PC-3 (cell line): ENCODE measurements around the gene CDKN2B-AS1. TPM values are rescaled to one million over a fixed set of nuclear protein-coding genes. Genes with fewer than 3 reads are reported as not detected.

ENCODE experiments used
- ATAC-seq: fragments of 200-7000 bp; cut with Tn5 transposase; 2 replicates; pipeline ENCODE4 v1.9.1; 2020; ENCODE audit warnings: mild to moderate bottlenecking, moderate library complexity
- BruUV-seq: library from RNA; stranded (reverse); fragments of 400-500 nt; replicated peaks from 2 replicates; lab custom pipeline; 2021; lab: Mats Ljungman, UMichigan
- CTCF ChIA-PET: fragments of 300-600 bp; sonication (Branson Sonifier 250); formaldehyde crosslinking; loops from one replicate; lab custom pipeline; 2022; ENCODE audit warnings: antibody characterized with exemption; lab: Charles Lee
- POLR2A ChIA-PET: fragments of 300-600 bp; sonication (Branson Sonifier 250); formaldehyde crosslinking; loops from one replicate; lab custom pipeline; 2022; ENCODE audit warnings: antibody characterized with exemption; ENCODE audit not compliant: unreplicated experiment; lab: Charles Lee
- DNase-seq: peaks from one replicate; pipeline ENCODE4 v3.0.0-alpha.2; 2015
- H2AFZ ChIP-seq: fragments of 300-600 bp; sonication (generic); 2 replicates; pipeline ENCODE4 v1.6.0; 2016; ENCODE audit warnings: antibody characterized with exemption, low read length
- H3F3A ChIP-seq: fragments of 300-600 bp; sonication (generic); one replicate; pipeline ENCODE4 v1.6.0; 2017; ENCODE audit warnings: antibody characterized with exemption, low read length, control low read depth, mild to moderate bottlenecking; ENCODE audit not compliant: unreplicated experiment
- H3K27ac ChIP-seq: fragments of 300-600 bp; sonication (generic); 2 replicates; pipeline ENCODE4 v1.5.1; 2016; ENCODE audit warnings: mild to moderate bottlenecking, low read length
- H3K27me3 ChIP-seq: fragments of 300-600 bp; sonication (generic); 2 replicates; pipeline ENCODE4 v1.6.1; 2016; ENCODE audit warnings: low read length, mixed read lengths
- H3K36me3 ChIP-seq: fragments of 300-600 bp; sonication (generic); 2 replicates; pipeline ENCODE4 v1.6.1; 2016; ENCODE audit warnings: low read depth, mixed run types, low read length, mixed read lengths
- H3K4me1 ChIP-seq: fragments of 300-600 bp; sonication (generic); 2 replicates; pipeline ENCODE4 v1.5.1; 2016; ENCODE audit warnings: low read length; ENCODE audit not compliant: insufficient read depth
- H3K4me2 ChIP-seq: fragments of 300-600 bp; sonication (generic); 2 replicates; pipeline ENCODE4 v1.6.0; 2016; ENCODE audit warnings: low read length
- H3K4me3 ChIP-seq: fragments of 300-600 bp; sonication (generic); 2 replicates; pipeline ENCODE4 v1.5.1; 2016; ENCODE audit warnings: mild to moderate bottlenecking, low read length, mixed read lengths
- H3K79me2 ChIP-seq: fragments of 300-600 bp; sonication (generic); 2 replicates; pipeline ENCODE4 v1.6.1; 2017; ENCODE audit warnings: low read length, mixed read lengths
- H3K9ac ChIP-seq: fragments of 300-600 bp; sonication (generic); 2 replicates; pipeline ENCODE4 v1.6.0; 2016; ENCODE audit warnings: mild to moderate bottlenecking, low read length
- H3K9me2 ChIP-seq: fragments of 300-600 bp; sonication (generic); replicated peaks from 2 replicates; pipeline ENCODE4 v1.6.1; 2016; ENCODE audit warnings: mixed run types, low read length, mixed read lengths
- H3K9me3 ChIP-seq: fragments of 300-600 bp; sonication (generic); 2 replicates; pipeline ENCODE4 v1.6.1; 2016; ENCODE audit warnings: low read length, mixed read lengths
- H4K20me1 ChIP-seq: fragments of 300-600 bp; sonication (generic); 2 replicates; pipeline ENCODE4 v1.6.1; 2016; ENCODE audit warnings: low read length, mixed read lengths
- EZH2 ChIP-seq: fragments of 300-600 bp; sonication (generic); IDR thresholded peaks from one replicate; pipeline ENCODE4 v1.6.1; 2017; ENCODE audit warnings: antibody characterized with exemption, mild to moderate bottlenecking, low read length; ENCODE audit not compliant: unreplicated experiment
- EZH2phosphoT487 ChIP-seq: fragments of 300-600 bp; sonication (generic); IDR thresholded peaks from 2 replicates; pipeline ENCODE4 v1.6.1; 2018; ENCODE audit warnings: mild to moderate bottlenecking, antibody characterized with exemption, low read length, borderline replicate concordance
- intact Hi-C: fragments of 100-400 bp; cut with micrococcal nuclease; formaldehyde crosslinking; loops from 2 replicates; pipeline ENCODE4 v1.9.0; 2023
- total RNA-seq: library from RNA; depleted of rRNA; stranded (reverse); fragments of >200 nt; gene quantifications from 2 replicates; pipeline ENCODE4 v1.2.3, GENCODE V29; 2014
- TF ChIP-seq, protein P1 (sequence below): fragments of 300-600 bp; sonication (generic); conservative IDR thresholded peaks from 2 replicates; pipeline ENCODE4 v1.5.1; 2017; ENCODE audit warnings: antibody characterized with exemption, low read depth, mild to moderate bottlenecking, low read length

The CDKN2B-AS1 gene
- total RNA-seq, 1 experiment from 2014 or later: 2.0 TPM

DNA sequence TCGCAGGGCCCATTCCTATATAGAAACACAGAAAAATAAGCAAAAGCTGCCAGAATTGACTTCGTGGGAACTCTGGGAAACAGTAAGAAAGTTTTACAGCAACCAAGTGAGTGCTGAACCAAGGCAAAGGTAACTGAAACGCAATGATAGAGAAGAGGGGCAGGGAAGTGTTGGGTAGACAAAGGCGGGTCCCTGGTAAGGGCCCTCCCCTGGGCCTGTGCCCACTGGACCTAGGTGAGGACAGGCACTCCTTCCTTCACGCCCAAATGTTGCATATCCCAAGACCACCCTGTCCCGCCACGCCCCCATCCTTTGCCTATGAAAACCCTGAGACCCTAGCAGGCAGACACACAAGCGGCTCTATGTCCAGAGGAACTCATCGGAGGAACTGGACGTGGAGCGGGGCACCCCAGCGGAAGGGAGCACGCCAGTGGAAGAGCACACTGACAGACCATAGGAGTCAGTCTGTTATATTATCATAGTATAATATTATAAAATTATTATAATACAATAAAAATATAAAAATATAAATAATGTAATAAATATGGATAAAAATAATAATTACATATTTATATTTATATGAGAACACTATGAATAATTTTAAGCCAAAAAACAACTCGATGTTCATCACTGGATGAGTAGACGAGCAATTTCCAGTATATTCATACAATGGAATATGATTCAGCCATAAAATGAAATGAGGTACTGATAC, 28.3 kb upstream of the CDKN2B-AS1 start:
- Histone ChIP-seq H3K27me3 (no peaks in the 10 kb centered on the region), H3K36me3 (peaks cover 9% of the 10 kb centered on the region), H3K9me2 (no peaks in the 10 kb centered on the region), H4K20me1 (no peaks in the 10 kb centered on the region), H3K79me2 (no peaks in the 10 kb centered on the region), H3K4me3 (no peak overlapping the region), H3K27ac (0 out of 2 replicates have a peak overlapping the region, but pooled peaks have one; percentile 68), H3K4me1 (no peaks in the 10 kb centered on the region; the same call in 1 of the 2 replicates), H2AFZ (no peak overlapping the region), H3K9me3 (no peaks in the 10 kb centered on the region), H3F3A (no peaks in the 10 kb centered on the region), H3K4me2 (peak overlapping the region; percentile 87), H3K9ac (peak overlapping the region; percentile 84; the same call in 1 of the 2 replicates)
- ChIA-PET CTCF (no interaction called here), POLR2A (no interaction called here)
- no peak for ATAC-seq
- intact Hi-C loops: no loop called here
- no TSS peak for BruUV-seq
- no peak for DNase-seq
- TF ChIP-seq EZH2 (no peak), EZH2phosphoT487 (no peak)
- TF ChIP-seq, protein P1, sequence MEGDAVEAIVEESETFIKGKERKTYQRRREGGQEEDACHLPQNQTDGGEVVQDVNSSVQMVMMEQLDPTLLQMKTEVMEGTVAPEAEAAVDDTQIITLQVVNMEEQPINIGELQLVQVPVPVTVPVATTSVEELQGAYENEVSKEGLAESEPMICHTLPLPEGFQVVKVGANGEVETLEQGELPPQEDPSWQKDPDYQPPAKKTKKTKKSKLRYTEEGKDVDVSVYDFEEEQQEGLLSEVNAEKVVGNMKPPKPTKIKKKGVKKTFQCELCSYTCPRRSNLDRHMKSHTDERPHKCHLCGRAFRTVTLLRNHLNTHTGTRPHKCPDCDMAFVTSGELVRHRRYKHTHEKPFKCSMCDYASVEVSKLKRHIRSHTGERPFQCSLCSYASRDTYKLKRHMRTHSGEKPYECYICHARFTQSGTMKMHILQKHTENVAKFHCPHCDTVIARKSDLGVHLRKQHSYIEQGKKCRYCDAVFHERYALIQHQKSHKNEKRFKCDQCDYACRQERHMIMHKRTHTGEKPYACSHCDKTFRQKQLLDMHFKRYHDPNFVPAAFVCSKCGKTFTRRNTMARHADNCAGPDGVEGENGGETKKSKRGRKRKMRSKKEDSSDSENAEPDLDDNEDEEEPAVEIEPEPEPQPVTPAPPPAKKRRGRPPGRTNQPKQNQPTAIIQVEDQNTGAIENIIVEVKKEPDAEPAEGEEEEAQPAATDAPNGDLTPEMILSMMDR: no peak

DNA sequence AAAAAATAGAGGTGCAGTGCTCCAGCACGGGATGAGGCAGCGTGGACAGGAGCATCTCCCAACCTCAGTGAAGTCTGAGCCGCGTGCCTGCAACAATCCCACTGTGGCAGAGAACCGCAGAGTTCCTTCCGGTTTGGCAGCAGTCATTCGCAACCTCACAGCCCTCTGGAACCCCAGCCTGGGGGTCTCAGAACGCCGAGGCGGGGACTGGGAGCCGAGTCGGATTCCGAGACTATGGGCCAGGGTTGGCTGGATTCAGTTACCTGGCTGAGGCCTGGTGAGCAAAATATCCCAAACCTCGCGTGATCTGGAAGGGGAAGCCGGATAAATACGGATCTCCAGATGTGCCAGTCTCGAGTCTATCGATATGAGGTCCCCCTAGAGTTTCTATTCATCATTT, 27.4 kb upstream of the CDKN2B-AS1 start:
- Histone ChIP-seq H3F3A (no peaks in the 10 kb centered on the region), H3K4me2 (no peak overlapping the region), H4K20me1 (no peaks in the 10 kb centered on the region), H3K4me3 (no peak overlapping the region), H3K4me1 (peaks cover 4% of the 10 kb centered on the region; the same call in 1 of the 2 replicates), H3K9me3 (no peaks in the 10 kb centered on the region), H3K9ac (no peak overlapping the region), H2AFZ (no peak overlapping the region), H3K27me3 (no peaks in the 10 kb centered on the region), H3K9me2 (no peaks in the 10 kb centered on the region), H3K79me2 (peaks cover 4% of the 10 kb centered on the region; the same call in 1 of the 2 replicates), H3K27ac (no peak overlapping the region), H3K36me3 (peaks cover 9% of the 10 kb centered on the region)
- no TSS peak for BruUV-seq
- intact Hi-C loops: no loop called here
- ATAC-seq (no peak), DNase-seq (no peak)
- CTCF ChIA-PET: no interaction called here
- POLR2A ChIA-PET: no interaction called here
- TF ChIP-seq, protein P1: no peak
- TF ChIP-seq EZH2phosphoT487 (no peak), EZH2 (no peak)

DNA sequence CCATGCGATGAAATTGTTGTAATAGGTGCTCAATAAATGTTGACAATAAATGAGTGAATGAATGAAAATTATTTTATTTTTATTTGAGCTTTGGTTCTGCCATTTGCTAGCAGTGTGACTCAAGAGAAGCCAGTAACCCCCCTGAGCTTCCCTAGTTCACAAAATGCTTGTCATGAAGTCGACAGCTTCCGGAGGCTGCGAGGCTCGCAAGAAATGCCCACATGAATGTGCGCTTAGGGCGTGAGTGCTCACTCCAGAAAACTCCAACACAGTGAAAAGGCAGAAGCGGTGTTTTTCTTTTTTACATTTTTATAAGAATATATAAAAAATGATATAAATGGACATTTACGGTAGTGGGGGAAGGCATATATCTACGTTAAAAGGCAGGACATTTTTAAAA, 26.9 kb upstream of the CDKN2B-AS1 start:
- DNase-seq (no peak), ATAC-seq (no peak)
- no peak overlapping the region for H3K9ac ChIP-seq
- H3K9me3 ChIP-seq: no peaks in the 10 kb centered on the region
- no peaks in the 10 kb centered on the region for H3K9me2 ChIP-seq
- intact Hi-C loops: no loop called here
- TF ChIP-seq EZH2 (no peak), EZH2phosphoT487 (no peak)
- TF ChIP-seq, protein P1: no peak
- H3K27ac ChIP-seq: no peak overlapping the region
- peaks cover 6% of the 10 kb centered on the region; the same call in 1 of the 2 replicates for H3K4me1 ChIP-seq
- BruUV-seq: no TSS peak
- no peak overlapping the region for H3K4me3 ChIP-seq
- H3K79me2 ChIP-seq: peaks cover 6% of the 10 kb centered on the region; the same call in 1 of the 2 replicates
- ChIA-PET CTCF (no interaction called here), POLR2A (interaction anchor here (0.6 kb wide), 1 partner anchor 10 kb away, joined by 4 read pairs; no protein-coding TSS in a partner anchor)
- no peaks in the 10 kb centered on the region for H4K20me1 ChIP-seq
- no peaks in the 10 kb centered on the region for H3F3A ChIP-seq
- H3K27me3 ChIP-seq: no peaks in the 10 kb centered on the region
- H2AFZ ChIP-seq: no peak overlapping the region
- H3K36me3 ChIP-seq: peaks cover 9% of the 10 kb centered on the region
- no peak overlapping the region for H3K4me2 ChIP-seq
